ENCODE results near the gene DRD4.

DRD4 gene

GRCh38 chr11:613369-613968 lies 23.6 kb upstream of the DRD4 start:
- H3F3A ChIP-seq (ENCODE audit: insufficient read depth, low read length) = peaks cover 11% of the 10 kb centered on the region
- TF ChIP-seq EZH2 (optimal IDR thresholded peaks at IDR 0.05; ENCODE audit: low read depth, low read length) = no peak
- no peak for DNase-seq
- H3K36me3 ChIP-seq (replicated peaks; ENCODE audit: insufficient read depth, low read length) = no peaks in the 10 kb centered on the region; the same call in 1 of the 2 replicates
- H3K79me2 ChIP-seq (ENCODE audit: low read length) = peaks cover 11% of the 10 kb centered on the region; the same call in 1 of the 2 replicates
- H3K9ac ChIP-seq (ENCODE audit: low read length) = no peak overlapping the region
- H4K20me1 ChIP-seq (ENCODE audit: insufficient read depth, low read length) = no peaks in the 10 kb centered on the region
- H3K9me3 ChIP-seq (replicated peaks; ENCODE audit: insufficient read depth, low read length) = no peaks in the 10 kb centered on the region
- no peak overlapping the region for H3K4me3 ChIP-seq (ENCODE audit: low read length)
- no peaks in the 10 kb centered on the region for H3K27me3 ChIP-seq (replicated peaks; ENCODE audit: insufficient read depth, low read length)
- H3K9me2 ChIP-seq (replicated peaks; ENCODE audit: insufficient read depth, low read length) = no peaks in the 10 kb centered on the region
- H3K27ac ChIP-seq (ENCODE audit: low read length) = no peak overlapping the region
- peaks cover 13% of the 10 kb centered on the region; the same call in 1 of the 2 replicates for H3K4me1 ChIP-seq (ENCODE audit: low read length)
- no peak overlapping the region for H2AFZ ChIP-seq (ENCODE audit: low read length)
- H3K4me2 ChIP-seq (ENCODE audit: low read depth, low read length) = no peak overlapping the region

GRCh38 chr11:614021-614622 lies 22.9 kb upstream of the DRD4 start:
- Histone ChIP-seq H3K9me2 (replicated peaks; ENCODE audit: insufficient read depth, low read length) (no peaks in the 10 kb centered on the region), H3K4me1 (ENCODE audit: low read length) (peaks cover 13% of the 10 kb centered on the region; the same call in 1 of the 2 replicates), H3K79me2 (ENCODE audit: low read length) (peaks cover 11% of the 10 kb centered on the region; the same call in 1 of the 2 replicates), H3K9ac (ENCODE audit: low read length) (no peak overlapping the region), H3K4me3 (ENCODE audit: low read length) (no peak overlapping the region), H3K36me3 (replicated peaks; ENCODE audit: insufficient read depth, low read length) (no peaks in the 10 kb centered on the region; the same call in 1 of the 2 replicates), H3K27ac (ENCODE audit: low read length) (no peak overlapping the region), H3K27me3 (replicated peaks; ENCODE audit: insufficient read depth, low read length) (no peaks in the 10 kb centered on the region), H3K9me3 (replicated peaks; ENCODE audit: insufficient read depth, low read length) (no peaks in the 10 kb centered on the region), H4K20me1 (ENCODE audit: insufficient read depth, low read length) (no peaks in the 10 kb centered on the region), H2AFZ (ENCODE audit: low read length) (no peak overlapping the region), H3K4me2 (ENCODE audit: low read depth, low read length) (no peak overlapping the region), H3F3A (ENCODE audit: insufficient read depth, low read length) (peaks cover 11% of the 10 kb centered on the region)
- no peak for DNase-seq
- TF ChIP-seq CTCF (IDR thresholded peaks at IDR 0.05; ENCODE audit: low read length) (no peak), EZH2phosphoT487 (IDR thresholded peaks at IDR 0.05; ENCODE audit: low read length) (no peak), EZH2 (optimal IDR thresholded peaks at IDR 0.05; ENCODE audit: low read depth, low read length) (no peak)

GRCh38 chr11:614623-615503 lies 22.2 kb upstream of the DRD4 start:
- Histone ChIP-seq H3K4me2 (ENCODE audit: low read depth, low read length) (peak overlapping the region; percentile 98), H2AFZ (ENCODE audit: low read length) (0 out of 2 replicates have a peak overlapping the region, but pooled peaks have one; percentile 42), H3F3A (ENCODE audit: insufficient read depth, low read length) (peaks cover 11% of the 10 kb centered on the region), H4K20me1 (ENCODE audit: insufficient read depth, low read length) (no peaks in the 10 kb centered on the region), H3K27ac (ENCODE audit: low read length) (peak overlapping the region; percentile 95), H3K4me3 (ENCODE audit: low read length) (peak overlapping the region; percentile 97), H3K79me2 (ENCODE audit: low read length) (peaks cover 11% of the 10 kb centered on the region; the same call in 1 of the 2 replicates), H3K36me3 (replicated peaks; ENCODE audit: insufficient read depth, low read length) (no peaks in the 10 kb centered on the region; the same call in 1 of the 2 replicates), H3K9ac (ENCODE audit: low read length) (peak overlapping the region; percentile 85), H3K4me1 (ENCODE audit: low read length) (peaks cover 13% of the 10 kb centered on the region; the same call in 1 of the 2 replicates), H3K9me3 (replicated peaks; ENCODE audit: insufficient read depth, low read length) (no peaks in the 10 kb centered on the region), H3K9me2 (replicated peaks; ENCODE audit: insufficient read depth, low read length) (no peaks in the 10 kb centered on the region), H3K27me3 (replicated peaks; ENCODE audit: insufficient read depth, low read length) (no peaks in the 10 kb centered on the region)
- TF ChIP-seq CTCF (IDR thresholded peaks at IDR 0.05; ENCODE audit: low read length) (no peak), EZH2 (optimal IDR thresholded peaks at IDR 0.05; ENCODE audit: low read depth, low read length) (no peak), EZH2phosphoT487 (IDR thresholded peaks at IDR 0.05; ENCODE audit: low read length) (no peak)
- DNase-seq = no peak

All from MM.1S (cell line).